ENCODE data around the gene UBP1.

Gene UBP1

GRCh38 chr3:33438881-33439545, 1.2 kb downstream of the UBP1 start:
- peak overlapping the region; percentile 29 for H3K27ac ChIP-seq (ENCODE audit: low read depth, low read length, poor library complexity, severe bottlenecking)
- TF ChIP-seq, protein P1, sequence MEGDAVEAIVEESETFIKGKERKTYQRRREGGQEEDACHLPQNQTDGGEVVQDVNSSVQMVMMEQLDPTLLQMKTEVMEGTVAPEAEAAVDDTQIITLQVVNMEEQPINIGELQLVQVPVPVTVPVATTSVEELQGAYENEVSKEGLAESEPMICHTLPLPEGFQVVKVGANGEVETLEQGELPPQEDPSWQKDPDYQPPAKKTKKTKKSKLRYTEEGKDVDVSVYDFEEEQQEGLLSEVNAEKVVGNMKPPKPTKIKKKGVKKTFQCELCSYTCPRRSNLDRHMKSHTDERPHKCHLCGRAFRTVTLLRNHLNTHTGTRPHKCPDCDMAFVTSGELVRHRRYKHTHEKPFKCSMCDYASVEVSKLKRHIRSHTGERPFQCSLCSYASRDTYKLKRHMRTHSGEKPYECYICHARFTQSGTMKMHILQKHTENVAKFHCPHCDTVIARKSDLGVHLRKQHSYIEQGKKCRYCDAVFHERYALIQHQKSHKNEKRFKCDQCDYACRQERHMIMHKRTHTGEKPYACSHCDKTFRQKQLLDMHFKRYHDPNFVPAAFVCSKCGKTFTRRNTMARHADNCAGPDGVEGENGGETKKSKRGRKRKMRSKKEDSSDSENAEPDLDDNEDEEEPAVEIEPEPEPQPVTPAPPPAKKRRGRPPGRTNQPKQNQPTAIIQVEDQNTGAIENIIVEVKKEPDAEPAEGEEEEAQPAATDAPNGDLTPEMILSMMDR (IDR thresholded peaks at IDR 0.05; ENCODE audit: low read length), result no peak
- TF ChIP-seq EZH2 (IDR thresholded peaks at IDR 0.05; ENCODE audit: borderline replicate concordance, low read length), result no peak
- no peaks in the 10 kb centered on the region for H4K20me1 ChIP-seq (ENCODE audit: insufficient read depth, low read length)
- no peaks in the 10 kb centered on the region for H3K27me3 ChIP-seq (ENCODE audit: insufficient read depth, low read length)
- no peaks in the 10 kb centered on the region for H3K9me2 ChIP-seq (ENCODE audit: low read depth, low read length)
- H3F3A ChIP-seq (ENCODE audit: insufficient read depth, low read length), result no peaks in the 10 kb centered on the region
- no peak overlapping the region for H2AFZ ChIP-seq (ENCODE audit: low read length)
- peak overlapping the region; percentile 80 for H3K4me3 ChIP-seq (ENCODE audit: low read depth, low read length, poor library complexity, severe bottlenecking)
- peak overlapping the region; percentile 96 for H3K4me2 ChIP-seq (ENCODE audit: low read length)
- H3K4me1 ChIP-seq (ENCODE audit: insufficient read depth, low read length, severe bottlenecking), result peaks cover 44% of the 10 kb centered on the region
- no peaks in the 10 kb centered on the region for H3K9me3 ChIP-seq (ENCODE audit: low read length)
- H3K36me3 ChIP-seq (ENCODE audit: insufficient read depth, low read length), result no peaks in the 10 kb centered on the region
- peaks cover 57% of the 10 kb centered on the region for H3K79me2 ChIP-seq (ENCODE audit: insufficient read depth, low read length)
- H3K9ac ChIP-seq (ENCODE audit: low read length), result peak overlapping the region; percentile 79

DNA sequence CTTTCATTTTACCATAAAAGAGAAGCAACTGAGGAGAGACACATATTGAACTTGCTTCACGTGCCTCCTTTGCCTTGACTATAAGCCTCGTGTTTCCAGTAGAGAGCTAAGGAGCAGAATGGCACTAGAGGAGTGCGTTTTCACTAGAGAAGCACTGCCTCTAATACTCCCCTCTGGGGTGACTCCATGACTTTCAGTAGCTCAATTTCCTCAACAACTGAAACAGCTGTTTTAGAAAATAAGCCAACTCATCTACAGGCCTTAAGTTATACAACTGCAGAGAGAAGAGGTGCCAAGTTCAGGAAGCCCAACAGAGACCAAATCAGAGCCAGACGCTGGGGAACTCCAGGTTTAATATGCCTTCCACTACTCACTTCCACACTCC, 1.9 kb downstream of the UBP1 start:
- Histone ChIP-seq H3K4me3 (ENCODE audit: low read depth, low read length, poor library complexity, severe bottlenecking) (peak overlapping the region; percentile 80), H3K9me2 (ENCODE audit: low read depth, low read length) (no peaks in the 10 kb centered on the region), H2AFZ (ENCODE audit: low read length) (no peak overlapping the region), H3K27ac (ENCODE audit: low read depth, low read length, poor library complexity, severe bottlenecking) (peak overlapping the region; percentile 20), H4K20me1 (ENCODE audit: insufficient read depth, low read length) (no peaks in the 10 kb centered on the region), H3K4me2 (ENCODE audit: low read length) (peak overlapping the region; percentile 96), H3K9ac (ENCODE audit: low read length) (peak overlapping the region; percentile 79), H3K9me3 (ENCODE audit: low read length) (no peaks in the 10 kb centered on the region), H3K27me3 (ENCODE audit: insufficient read depth, low read length) (no peaks in the 10 kb centered on the region), H3K79me2 (ENCODE audit: insufficient read depth, low read length) (peaks cover 64% of the 10 kb centered on the region), H3F3A (ENCODE audit: insufficient read depth, low read length) (no peaks in the 10 kb centered on the region), H3K36me3 (ENCODE audit: insufficient read depth, low read length) (no peaks in the 10 kb centered on the region), H3K4me1 (ENCODE audit: insufficient read depth, low read length, severe bottlenecking) (peaks cover 44% of the 10 kb centered on the region)
- TF ChIP-seq, protein P1 (IDR thresholded peaks at IDR 0.05; ENCODE audit: low read length), result no peak
- TF ChIP-seq EZH2 (IDR thresholded peaks at IDR 0.05; ENCODE audit: borderline replicate concordance, low read length), result no peak

GRCh38 chr3:33437556-33438283, 2.5 kb downstream of the UBP1 start:
- no peak for TF ChIP-seq EZH2 (IDR thresholded peaks at IDR 0.05; ENCODE audit: borderline replicate concordance, low read length)
- TF ChIP-seq, protein P1 (IDR thresholded peaks at IDR 0.05; ENCODE audit: low read length), result no peak
- H3K36me3 ChIP-seq (ENCODE audit: insufficient read depth, low read length), result no peaks in the 10 kb centered on the region
- H3F3A ChIP-seq (ENCODE audit: insufficient read depth, low read length), result no peaks in the 10 kb centered on the region
- no peaks in the 10 kb centered on the region for H3K9me2 ChIP-seq (ENCODE audit: low read depth, low read length)
- H2AFZ ChIP-seq (ENCODE audit: low read length), result no peak overlapping the region
- H4K20me1 ChIP-seq (ENCODE audit: insufficient read depth, low read length), result no peaks in the 10 kb centered on the region
- no peaks in the 10 kb centered on the region for H3K27me3 ChIP-seq (ENCODE audit: insufficient read depth, low read length)
- peak overlapping the region; percentile 20 for H3K27ac ChIP-seq (ENCODE audit: low read depth, low read length, poor library complexity, severe bottlenecking)
- no peaks in the 10 kb centered on the region for H3K9me3 ChIP-seq (ENCODE audit: low read length)
- H3K4me1 ChIP-seq (ENCODE audit: insufficient read depth, low read length, severe bottlenecking), result peaks cover 44% of the 10 kb centered on the region
- H3K9ac ChIP-seq (ENCODE audit: low read length), result peak overlapping the region; percentile 79
- H3K4me3 ChIP-seq (ENCODE audit: low read depth, low read length, poor library complexity, severe bottlenecking), result peak overlapping the region; percentile 80
- peak overlapping the region; percentile 96 for H3K4me2 ChIP-seq (ENCODE audit: low read length)
- peaks cover 68% of the 10 kb centered on the region for H3K79me2 ChIP-seq (ENCODE audit: insufficient read depth, low read length)
